Common myeloid progenitor, CD34-positive (primary cell): Measurements from ENCODE around the gene HSH2D.

Experiments
- CTCF ChIA-PET: fragments of 350-600 bp; sonication (Branson Sonifier 250); formaldehyde crosslinking; loops from one replicate; lab custom pipeline; 2021; ENCODE audit warnings: antibody characterized with exemption; lab: Charles Lee
- POLR2A ChIA-PET: fragments of 350-600 bp; sonication (Branson Sonifier 250); formaldehyde crosslinking; loops from one replicate; lab custom pipeline; 2021; ENCODE audit warnings: antibody characterized with exemption; lab: Charles Lee
- DNase-seq, 3 donors: peaks; one replicate each; pipeline versions ENCODE4 v3.0.0 to v3.0.0-alpha.2; 2013
- H3K27ac ChIP-seq, 2 experiments: 1 replicate in 1 of 2; 2 replicates in 1 of 2; pipeline ENCODE4 v1.7.0; 2013; ENCODE audit warnings: inconsistent platforms in 2 of 2, low read length in 2 of 2, mild to moderate bottlenecking in 2 of 2, low read depth in 1 of 2, moderate library complexity in 1 of 2; ENCODE audit not compliant: severe bottlenecking in 2 of 2, insufficient read depth in 1 of 2, poor library complexity in 1 of 2
- H3K27me3 ChIP-seq, 5 experiments: replicated peaks in 2 of 5; 1 replicate in 3 of 5; 2 replicates in 2 of 5; pipeline versions ENCODE4 v1.6.1 to v1.7.0; 2013; ENCODE audit warnings: low read length in 4 of 5, mild to moderate bottlenecking in 2 of 5, moderate library complexity in 2 of 5, inconsistent platforms in 1 of 5; ENCODE audit not compliant: insufficient read depth in 5 of 5, control insufficient read depth in 4 of 5
- H3K36me3 ChIP-seq, 4 experiments: 1 replicate in 2 of 4; 2 replicates in 2 of 4; pipeline versions ENCODE4 v1.6.1 to v1.7.0; 2013; ENCODE audit warnings: low read length in 3 of 4, control low read depth in 1 of 4, mild to moderate bottlenecking in 1 of 4; ENCODE audit not compliant: control insufficient read depth in 4 of 4, insufficient read depth in 4 of 4
- H3K4me1 ChIP-seq, 4 experiments: 1 replicate in 3 of 4; 2 replicates in 1 of 4; pipeline versions ENCODE4 v1.6.1 to v1.7.1; 2013; ENCODE audit warnings: low read length in 3 of 4, mild to moderate bottlenecking in 3 of 4, control low read depth in 1 of 4, inconsistent platforms in 1 of 4, moderate library complexity in 1 of 4; ENCODE audit not compliant: control insufficient read depth in 4 of 4, insufficient read depth in 4 of 4; ENCODE audit errors: control extremely low read depth in 1 of 4
- H3K4me3 ChIP-seq, 7 experiments: 1 replicate in 4 of 7; 2 replicates in 3 of 7; pipeline versions ENCODE4 v1.5.1 to v1.7.0; 2013; ENCODE audit warnings: mild to moderate bottlenecking in 7 of 7, low read length in 6 of 7, moderate library complexity in 6 of 7, inconsistent platforms in 2 of 7, low read depth in 2 of 7, control low read depth in 1 of 7; ENCODE audit not compliant: insufficient read depth in 4 of 7, control insufficient read depth in 1 of 7; ENCODE audit errors: extremely low read depth in 1 of 7
- H3K9me3 ChIP-seq, 5 experiments: 1 replicate in 4 of 5; 2 replicates in 1 of 5; pipeline versions ENCODE4 v1.6.1 to v1.7.1; 2013; ENCODE audit warnings: low read length in 4 of 5, mild to moderate bottlenecking in 2 of 5, inconsistent platforms in 1 of 5, low read depth in 1 of 5, moderate library complexity in 1 of 5; ENCODE audit not compliant: control insufficient read depth in 4 of 5, insufficient read depth in 2 of 5; ENCODE audit errors: control extremely low read depth in 1 of 5
- WGBS: methylation state at CpG from one replicate; pipeline ENCODE4 v1.1.5; 2013; ENCODE audit not compliant: insufficient coverage; 5-methylcytosine and 5-hydroxymethylcytosine counted together

HSH2D gene

GRCh38 chr19:16200038-16201010 lies 56.8 kb downstream of the HSH2D start:
- DNase-seq = no peak
- CTCF ChIA-PET = interaction anchor here (1.0 to 1.3 kb wide), 2 partner anchors 11 to 186 kb away, joined by 4 to 6 read pairs; no protein-coding TSS in a partner anchor
- H3K27ac ChIP-seq = peak overlapping the region in 1 of 2 experiments; percentile 2
- H3K4me3 ChIP-seq = no peak overlapping the region
- 95% methylated on average over 20 of the region's 20 CpGs for WGBS
- peaks cover 4 to 32% (median 21%) of the 10 kb centered on the region in 4 experiments for H3K4me1 ChIP-seq
- H3K36me3 ChIP-seq = peaks cover 5 to 50% (median 40%) of the 10 kb centered on the region in 4 experiments
- H3K27me3 ChIP-seq = no peaks in the 10 kb centered on the region
- POLR2A ChIA-PET = no interaction called here
- H3K9me3 ChIP-seq = no peaks in the 10 kb centered on the region

DNA sequence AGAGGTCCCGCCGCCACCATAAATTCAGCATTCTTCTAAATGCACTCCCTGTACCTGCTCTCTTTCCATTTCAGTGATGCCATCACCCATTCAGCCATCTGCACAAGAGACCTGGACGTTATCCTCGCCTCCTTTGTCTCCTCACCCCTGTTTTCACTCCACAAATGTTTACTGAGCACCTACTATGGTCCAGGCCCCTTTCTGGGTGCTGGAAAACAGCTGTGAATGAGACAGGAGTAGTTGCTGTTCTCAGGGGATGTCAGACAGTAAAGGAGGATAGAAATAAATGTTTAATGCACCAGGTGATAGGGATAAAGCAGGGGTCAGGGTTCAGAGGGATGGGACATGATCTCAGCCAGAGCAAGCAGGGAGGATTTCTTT lies 57.5 kb downstream of the HSH2D start:
- H3K27me3 ChIP-seq = no peaks in the 10 kb centered on the region
- H3K27ac ChIP-seq = no peak overlapping the region
- peaks cover 4 to 32% (median 21%) of the 10 kb centered on the region in 4 experiments for H3K4me1 ChIP-seq
- ChIA-PET POLR2A (no interaction called here), CTCF (interaction anchor here (1.1 kb wide), 1 partner anchor 11 kb away, joined by 3 read pairs; no protein-coding TSS in a partner anchor)
- H3K9me3 ChIP-seq = no peaks in the 10 kb centered on the region
- DNase-seq = no peak
- WGBS = 100% methylated on average over 3 of the region's 4 CpGs
- peaks cover 5 to 57% (median 45%) of the 10 kb centered on the region in 4 experiments for H3K36me3 ChIP-seq
- H3K4me3 ChIP-seq = no peak overlapping the region

- no peak overlapping the region for H3K27ac ChIP-seq
- peaks cover 5 to 72% (median 56%) of the 10 kb centered on the region in 4 experiments for H3K36me3 ChIP-seq
- H3K9me3 ChIP-seq = no peaks in the 10 kb centered on the region
- no peaks in the 10 kb centered on the region for H3K27me3 ChIP-seq
- H3K4me3 ChIP-seq = no peak overlapping the region
- no peak for DNase-seq
- ChIA-PET CTCF (interaction anchor here (1.2 kb wide), 1 partner anchor 181 kb away, joined by 3 read pairs; no protein-coding TSS in a partner anchor), POLR2A (no interaction called here)
- WGBS = 96% methylated on average over 18 of the region's 22 CpGs
- peaks cover 4 to 22% (median 14%) of the 10 kb centered on the region in 4 experiments for H3K4me1 ChIP-seq
Observed at GRCh38 chr19:16202320-16203255, 59.1 kb downstream of the HSH2D start.

DNA sequence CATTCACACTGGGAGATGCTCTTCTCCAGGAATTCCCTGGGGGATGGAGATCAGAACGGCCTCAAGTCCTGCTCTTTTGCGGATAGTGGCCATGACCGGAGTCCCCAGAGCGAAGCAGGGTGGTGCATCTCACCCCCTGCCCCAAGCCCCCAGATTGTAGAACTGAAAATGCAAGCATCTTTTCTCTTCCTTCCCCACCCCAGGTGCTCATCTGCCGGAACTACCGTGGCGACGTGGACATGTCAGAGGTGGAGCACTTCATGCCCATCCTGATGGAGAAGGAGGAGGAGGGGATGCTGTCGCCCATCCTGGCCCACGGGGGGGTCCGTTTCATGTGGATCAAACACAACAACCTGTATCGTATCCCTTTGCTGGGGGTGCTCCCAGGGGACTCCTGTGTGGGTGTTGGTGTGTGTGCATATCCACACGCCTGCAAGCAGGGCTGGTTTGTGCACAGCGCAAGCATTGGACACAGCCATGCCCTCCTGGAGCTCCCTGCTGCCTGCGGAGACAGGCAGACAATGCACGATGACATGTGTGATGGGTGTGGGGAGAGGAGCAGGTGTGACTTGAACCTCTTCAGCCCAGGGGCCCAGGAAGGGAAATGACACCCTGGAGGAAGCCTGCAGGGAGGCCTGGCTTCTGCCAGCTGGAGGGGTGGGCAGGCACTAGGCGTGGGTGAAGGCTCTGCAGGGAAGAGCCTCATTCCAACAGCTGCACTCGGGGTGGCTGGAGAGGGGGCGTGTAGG lies 59.9 kb downstream of the HSH2D start:
- peaks cover 6 to 80% (median 64%) of the 10 kb centered on the region in 4 experiments for H3K36me3 ChIP-seq
- H3K9me3 ChIP-seq = no peaks in the 10 kb centered on the region
- no peak for DNase-seq
- no peaks in the 10 kb centered on the region for H3K27me3 ChIP-seq
- peaks cover 3 to 17% (median 9%) of the 10 kb centered on the region in 4 experiments for H3K4me1 ChIP-seq
- no peak overlapping the region for H3K27ac ChIP-seq
- POLR2A ChIA-PET = no interaction called here
- no peak overlapping the region for H3K4me3 ChIP-seq
- WGBS = 99% methylated on average over 9 of the region's 19 CpGs
- CTCF ChIA-PET = no interaction called here

- Histone ChIP-seq H3K36me3 (peaks cover 10 to 86% (median 70%) of the 10 kb centered on the region in 4 experiments), H3K4me1 (peaks cover 0 to 11% (median 3%) of the 10 kb centered on the region in 4 experiments), H3K9me3 (no peaks in the 10 kb centered on the region), H3K27me3 (no peaks in the 10 kb centered on the region), H3K4me3 (no peak overlapping the region), H3K27ac (no peak overlapping the region)
- 96% methylated on average over 2 of the region's 5 CpGs for whole genome bisulfite sequencing
- CTCF ChIA-PET = no interaction called here
- no peak for DNase-seq
- POLR2A ChIA-PET = no interaction called here
Observed at GRCh38 chr19:16204005-16204294, 60.5 kb downstream of the HSH2D start.

GRCh38 chr19:16205205-16206045 lies 61.9 kb downstream of the HSH2D start:
- WGBS = 96% methylated on average over 7 of the region's 11 CpGs
- no peaks in the 10 kb centered on the region for H3K4me1 ChIP-seq

More at GRCh38 chr19:16205205-16206045, 61.9 kb downstream of the HSH2D start:
- Histone ChIP-seq H3K4me3 (no peak overlapping the region), H3K9me3 (no peaks in the 10 kb centered on the region), H3K36me3 (peaks cover 18 to 92% (median 73%) of the 10 kb centered on the region in 4 experiments), H3K27ac (no peak overlapping the region), H3K27me3 (no peaks in the 10 kb centered on the region)
- CTCF ChIA-PET = no interaction called here
- POLR2A ChIA-PET = no interaction called here
- DNase-seq = no peak
